ENCODE measurements around the gene PIPOX.

DNA sequence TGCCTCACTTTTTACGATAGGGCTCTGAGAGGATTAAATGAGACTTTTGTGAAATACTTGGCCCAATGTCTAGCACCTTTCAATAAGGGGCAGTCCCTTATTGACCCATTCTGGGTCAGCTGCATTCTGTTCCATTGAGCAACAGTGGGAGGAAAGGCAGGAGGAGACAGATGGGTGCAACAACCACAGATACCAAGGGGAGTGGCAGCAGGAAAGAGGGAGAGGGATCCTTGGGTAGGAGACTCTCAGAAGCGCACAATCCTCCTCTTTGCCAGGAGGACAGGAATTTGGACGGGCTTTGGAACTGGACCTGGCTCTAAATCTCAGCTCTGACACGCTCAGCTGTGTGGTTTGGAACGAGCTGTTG is 3.5 kb downstream of the PIPOX start:
- no peak for TF ChIP-seq FOXP1 (IDR thresholded peaks at IDR 0.05)
- no peak for TF ChIP-seq FOXP1 (CRISPR knock-in tag; IDR thresholded peaks at IDR 0.05)
- TF ChIP-seq, protein P1, sequence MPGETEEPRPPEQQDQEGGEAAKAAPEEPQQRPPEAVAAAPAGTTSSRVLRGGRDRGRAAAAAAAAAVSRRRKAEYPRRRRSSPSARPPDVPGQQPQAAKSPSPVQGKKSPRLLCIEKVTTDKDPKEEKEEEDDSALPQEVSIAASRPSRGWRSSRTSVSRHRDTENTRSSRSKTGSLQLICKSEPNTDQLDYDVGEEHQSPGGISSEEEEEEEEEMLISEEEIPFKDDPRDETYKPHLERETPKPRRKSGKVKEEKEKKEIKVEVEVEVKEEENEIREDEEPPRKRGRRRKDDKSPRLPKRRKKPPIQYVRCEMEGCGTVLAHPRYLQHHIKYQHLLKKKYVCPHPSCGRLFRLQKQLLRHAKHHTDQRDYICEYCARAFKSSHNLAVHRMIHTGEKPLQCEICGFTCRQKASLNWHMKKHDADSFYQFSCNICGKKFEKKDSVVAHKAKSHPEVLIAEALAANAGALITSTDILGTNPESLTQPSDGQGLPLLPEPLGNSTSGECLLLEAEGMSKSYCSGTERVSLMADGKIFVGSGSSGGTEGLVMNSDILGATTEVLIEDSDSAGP (CRISPR knock-in tag; IDR thresholded peaks at IDR 0.05; ENCODE audit: borderline replicate concordance) = no peak
- TF ChIP-seq ZNF577 (CRISPR knock-in tag; IDR thresholded peaks at IDR 0.05; ENCODE audit: borderline replicate concordance, low read depth) = no peak
- TF ChIP-seq HNF4G (IDR thresholded peaks at IDR 0.05; ENCODE audit: borderline replicate concordance, low read depth, low read length) = no peak
- TF ChIP-seq HNF4G (CRISPR knock-in tag; IDR thresholded peaks at IDR 0.05; ENCODE audit: borderline replicate concordance, low read depth) = no peak
- TF ChIP-seq ZBTB7A (CRISPR knock-in tag; IDR thresholded peaks at IDR 0.05) = no peak
